Activated CD4-positive, alpha-beta T cell treated with anti-CD3 and anti-CD28 coated beads for 36 hours (primary cell): Measurements from ENCODE around the gene ERBB2. TPM values are rescaled to one million over a fixed set of nuclear protein-coding genes. Genes with fewer than 3 reads are reported as not detected.
"Not testable (repeated sequence)": the region's sequence is repeated elsewhere in the genome, so short reads cannot be mapped to it uniquely, and the experiment has no call there.

Experiments used
- ATAC-seq: fragments of 200-7000 bp; cut with Tn5 transposase; one replicate; pipeline ENCODE4 v1.10.0; 2021; ENCODE audit warnings: mild to moderate bottlenecking, moderate library complexity
- CTCF ChIA-PET: fragments of 350-600 bp; sonication (Branson Sonifier 250); formaldehyde crosslinking; loops from one replicate; lab custom pipeline; 2021; ENCODE audit warnings: antibody characterized with exemption; lab: Charles Lee
- POLR2A ChIA-PET: fragments of 350-600 bp; sonication (Branson Sonifier 250); formaldehyde crosslinking; loops from one replicate; lab custom pipeline; 2021; ENCODE audit warnings: antibody characterized with exemption, inconsistent platforms; lab: Charles Lee
- DNase-seq: peaks from one replicate; pipeline ENCODE4 v3.0.0-alpha.2; 2020
- H3K27ac Mint-ChIP-seq: one replicate; pipeline ENCODE4 v1.8.0; 2021; ENCODE audit warnings: mixed read lengths
- H3K27me3 Mint-ChIP-seq: one replicate; pipeline ENCODE4 v1.8.0; 2021; ENCODE audit warnings: mixed read lengths
- H3K36me3 Mint-ChIP-seq: one replicate; pipeline ENCODE4 v1.8.0; 2021; ENCODE audit warnings: low read depth, mixed read lengths
- H3K4me1 Mint-ChIP-seq: one replicate; pipeline ENCODE4 v1.8.0; 2021; ENCODE audit warnings: mixed read lengths
- H3K4me3 Mint-ChIP-seq: one replicate; pipeline ENCODE4 v1.8.0; 2021; ENCODE audit warnings: mild to moderate bottlenecking, moderate library complexity, mixed read lengths
- H3K9me3 Mint-ChIP-seq: one replicate; pipeline ENCODE4 v1.8.0; 2021; ENCODE audit warnings: low read depth, mixed read lengths
- intact Hi-C, 2 experiments: fragments of 100-400 bp; cut with DNase I in 1 of 2; cut with micrococcal nuclease in 1 of 2; formaldehyde crosslinking; loops; one replicate each; pipeline versions ENCODE4 v1.14.2 to v1.15.1; 2022 to 2024; cut with DNase I, micrococcal nuclease
- total RNA-seq, 2 experiments: library from RNA; stranded (reverse); gene quantifications; one replicate each; pipeline ENCODE4 v1.2.3, GENCODE V29; 2021

ERBB2 gene
- total RNA-seq, 2 experiments from 2014 or later, result 5.8 to 6.0 TPM

- H3K4me3 Mint-ChIP-seq, ATAC-seq, DNase-seq, intact Hi-C loops, POLR2A ChIA-PET, H3K36me3 Mint-ChIP-seq, H3K4me1 Mint-ChIP-seq, H3K9me3 Mint-ChIP-seq, H3K27ac Mint-ChIP-seq: not testable (repeated sequence)
- CTCF ChIA-PET, result interaction anchor here (0.6 kb wide), 1 partner anchor 76 kb away, joined by 3 read pairs; no protein-coding TSS in a partner anchor
- H3K27me3 Mint-ChIP-seq, result peaks cover 26% of the 10 kb centered on the region
These were observed 577 bp upstream of the ERBB2 start for GRCh38 chr17:39699157-39699817.

- Mint-ChIP-seq H3K4me3 (no peak overlapping the region), H3K9me3 (no peaks in the 10 kb centered on the region), H3K27me3 (peaks cover 26% of the 10 kb centered on the region), H3K27ac (no peak overlapping the region), H3K36me3 (peaks cover 2% of the 10 kb centered on the region), H3K4me1 (peaks cover 3% of the 10 kb centered on the region)
- ChIA-PET POLR2A (no interaction called here), CTCF (interaction anchor here (0.7 to 1.4 kb wide), 2 partner anchors 10 to 46 kb away, joined by 4 to 5 read pairs; no protein-coding TSS in a partner anchor)
- DNase-seq (no peak), ATAC-seq (no peak)
- intact Hi-C loops, result no loop called here
These were observed 504 bp downstream of the ERBB2 start for GRCh38 chr17:39700148-39700987.

- no peak for DNase-seq
- peaks cover 2% of the 10 kb centered on the region for H3K36me3 Mint-ChIP-seq
- CTCF ChIA-PET, result interaction anchor here (1.4 kb wide), 1 partner anchor 9 kb away, joined by 5 read pairs; no protein-coding TSS in a partner anchor
- H3K9me3 Mint-ChIP-seq, result no peaks in the 10 kb centered on the region
- no peak for ATAC-seq
- intact Hi-C loops, result no loop called here
- H3K4me1 Mint-ChIP-seq, result peaks cover 3% of the 10 kb centered on the region
- POLR2A ChIA-PET, result no interaction called here
- no peak overlapping the region for H3K4me3 Mint-ChIP-seq
- no peak overlapping the region for H3K27ac Mint-ChIP-seq
- peaks cover 26% of the 10 kb centered on the region for H3K27me3 Mint-ChIP-seq
These were observed 1.3 kb downstream of the ERBB2 start for GRCh38 chr17:39701012-39701783.

GRCh38 chr17:39701784-39702422 is 2.0 kb downstream of the ERBB2 start:
- Mint-ChIP-seq H3K4me3 (no peak overlapping the region), H3K27ac (no peak overlapping the region), H3K4me1 (peaks cover 7% of the 10 kb centered on the region), H3K9me3 (no peaks in the 10 kb centered on the region), H3K27me3 (peaks cover 26% of the 10 kb centered on the region), H3K36me3 (no peaks in the 10 kb centered on the region)
- DNase-seq (no peak), ATAC-seq (no peak)
- ChIA-PET POLR2A (no interaction called here), CTCF (interaction anchor here (0.6 to 0.9 kb wide), 2 partner anchors 78 to 124 kb away, joined by 3 read pairs; no protein-coding TSS in a partner anchor)
- intact Hi-C loops, result no loop called here

- intact Hi-C loops, result no loop called here
- H3K27me3 Mint-ChIP-seq, result peaks cover 24% of the 10 kb centered on the region
- H3K27ac Mint-ChIP-seq, result no peak overlapping the region
- H3K4me3 Mint-ChIP-seq, result no peak overlapping the region
- no peaks in the 10 kb centered on the region for H3K36me3 Mint-ChIP-seq
- DNase-seq (no peak), ATAC-seq (no peak)
- H3K9me3 Mint-ChIP-seq, result no peaks in the 10 kb centered on the region
- POLR2A ChIA-PET, result interaction anchor here (0.5 kb wide), 1 partner anchor 23 kb away, joined by 4 read pairs; no protein-coding TSS in a partner anchor
- CTCF ChIA-PET, result interaction anchor here (0.5 kb wide), 1 partner anchor 432 kb away, joined by 4 read pairs; no protein-coding TSS in a partner anchor
- peaks cover 14% of the 10 kb centered on the region for H3K4me1 Mint-ChIP-seq
These were observed 3.3 kb downstream of the ERBB2 start for GRCh38 chr17:39702901-39703893.

- Mint-ChIP-seq H3K4me1 (peaks cover 14% of the 10 kb centered on the region), H3K27ac (no peak overlapping the region), H3K4me3 (no peak overlapping the region), H3K9me3 (no peaks in the 10 kb centered on the region), H3K27me3 (peaks cover 23% of the 10 kb centered on the region), H3K36me3 (no peaks in the 10 kb centered on the region)
- ATAC-seq (no peak), DNase-seq (no peak)
- intact Hi-C loops, result no loop called here
- CTCF ChIA-PET, result interaction anchor here (0.5 kb wide), 1 partner anchor 433 kb away, joined by 4 read pairs; no protein-coding TSS in a partner anchor
- POLR2A ChIA-PET, result no interaction called here
These were observed 4.0 kb downstream of the ERBB2 start for GRCh38 chr17:39703913-39704312.

- ChIA-PET POLR2A (no interaction called here), CTCF (no interaction called here)
- H3K36me3 Mint-ChIP-seq, result no peaks in the 10 kb centered on the region
- peaks cover 13% of the 10 kb centered on the region for H3K27me3 Mint-ChIP-seq
- DNase-seq, result no peak
- H3K4me3 Mint-ChIP-seq, result no peak overlapping the region
- H3K4me1 Mint-ChIP-seq, result peaks cover 10% of the 10 kb centered on the region
- intact Hi-C loops, result no loop called here
- no peak overlapping the region for H3K27ac Mint-ChIP-seq
- H3K9me3 Mint-ChIP-seq, result no peaks in the 10 kb centered on the region
- no peak for ATAC-seq
These were observed 5.1 kb downstream of the ERBB2 start for GRCh38 chr17:39704821-39705551.

GRCh38 chr17:39705786-39706348 is 6.0 kb downstream of the ERBB2 start:
- ChIA-PET POLR2A (no interaction called here), CTCF (no interaction called here)

GRCh38 chr17:39706383-39706782 is 6.5 kb downstream of the ERBB2 start:
- intact Hi-C loops, result no loop called here
- DNase-seq (no peak), ATAC-seq (no peak)
- Mint-ChIP-seq H3K4me3 (no peak overlapping the region), H3K27ac (no peak overlapping the region), H3K27me3 (peaks cover 4% of the 10 kb centered on the region), H3K9me3 (no peaks in the 10 kb centered on the region), H3K36me3 (no peaks in the 10 kb centered on the region), H3K4me1 (peaks cover 10% of the 10 kb centered on the region)
- ChIA-PET POLR2A (no interaction called here), CTCF (no interaction called here)

More at GRCh38 chr17:39705786-39706348, 6.0 kb downstream of the ERBB2 start:
- no peaks in the 10 kb centered on the region for H3K9me3 Mint-ChIP-seq
- H3K27me3 Mint-ChIP-seq, result peaks cover 9% of the 10 kb centered on the region
- H3K27ac Mint-ChIP-seq, result no peak overlapping the region
- intact Hi-C loops, result no loop called here
- peaks cover 10% of the 10 kb centered on the region for H3K4me1 Mint-ChIP-seq
- no peak overlapping the region for H3K4me3 Mint-ChIP-seq
- no peaks in the 10 kb centered on the region for H3K36me3 Mint-ChIP-seq
- DNase-seq, result no peak
- no peak for ATAC-seq
